ENCODE data around the gene ZSCAN5A.
"Not testable (repeated sequence)": the region's sequence is repeated elsewhere in the genome, so short reads cannot be mapped to it uniquely, and the experiment has no call there.

ZSCAN5A gene

GRCh38 chr19:56271151-56271550 is 43.5 kb downstream of the ZSCAN5A start:
- DNase-seq (ENCODE audit: low read depth), result no peak

- DNase-seq (ENCODE audit: low read depth), result no peak
These were observed 44.0 kb downstream of the ZSCAN5A start for GRCh38 chr19:56270676-56271075.

- no peak for DNase-seq (ENCODE audit: low read depth)
These were observed 45.3 kb downstream of the ZSCAN5A start for GRCh38 chr19:56269348-56269747.

GRCh38 chr19:56266051-56266450 is 48.6 kb downstream of the ZSCAN5A start:
- DNase-seq (ENCODE audit: low read depth), result no peak

- DNase-seq (ENCODE audit: low read depth), result no peak
These were observed 51.3 kb downstream of the ZSCAN5A start for GRCh38 chr19:56263319-56263718.

- DNase-seq (ENCODE audit: low read depth), result not testable (repeated sequence)
These were observed 52.7 kb downstream of the ZSCAN5A start for GRCh38 chr19:56261932-56262331.

GRCh38 chr19:56261145-56261544 is 53.5 kb downstream of the ZSCAN5A start:
- DNase-seq (ENCODE audit: low read depth), result no peak

GRCh38 chr19:56258272-56258671 is 56.4 kb downstream of the ZSCAN5A start:
- DNase-seq (ENCODE audit: low read depth), result no peak

GRCh38 chr19:56253737-56254136 is 60.9 kb downstream of the ZSCAN5A start:
- DNase-seq (ENCODE audit: low read depth), result no peak

- peak; percentile 44 for DNase-seq (ENCODE audit: low read depth)
These were observed 61.8 kb downstream of the ZSCAN5A start for GRCh38 chr19:56252699-56253422.

- not testable (repeated sequence) for DNase-seq (ENCODE audit: low read depth)
These were observed 65.8 kb downstream of the ZSCAN5A start for GRCh38 chr19:56248736-56249338.

GRCh38 chr19:56245764-56246163 is 68.9 kb downstream of the ZSCAN5A start:
- DNase-seq (ENCODE audit: low read depth), result not testable (repeated sequence)

GRCh38 chr19:56245121-56245740 is 69.4 kb downstream of the ZSCAN5A start:
- DNase-seq (ENCODE audit: low read depth), result no peak

- no peak for DNase-seq (ENCODE audit: low read depth)
These were observed 91.2 kb downstream of the ZSCAN5A start for GRCh38 chr19:56223481-56223880.

- DNase-seq (ENCODE audit: low read depth), result no peak
These were observed 91.7 kb downstream of the ZSCAN5A start for GRCh38 chr19:56222901-56223300.

- DNase-seq (ENCODE audit: low read depth), result no peak
These were observed 92.8 kb downstream of the ZSCAN5A start for GRCh38 chr19:56221851-56222250.

GRCh38 chr19:56221442-56221841 is 93.2 kb downstream of the ZSCAN5A start:
- not testable (repeated sequence) for DNase-seq (ENCODE audit: low read depth)

GRCh38 chr19:56218961-56219360 is 95.7 kb downstream of the ZSCAN5A start:
- DNase-seq (ENCODE audit: low read depth), result no peak

GRCh38 chr19:56217039-56217949 is 97.3 kb downstream of the ZSCAN5A start:
- no peak for DNase-seq (ENCODE audit: low read depth)

- no peak for DNase-seq (ENCODE audit: low read depth)
These were observed 102.9 kb downstream of the ZSCAN5A start for GRCh38 chr19:56211718-56212117.

GRCh38 chr19:56210036-56210435 is 104.6 kb downstream of the ZSCAN5A start:
- DNase-seq (ENCODE audit: low read depth), result not testable (repeated sequence)

- DNase-seq (ENCODE audit: low read depth), result no peak
These were observed 105.5 kb downstream of the ZSCAN5A start for GRCh38 chr19:56209091-56209490.

All from activated T-cell treated with anti-CD3 and anti-CD28 coated beads for 1 hour (primary cell).